Mammary epithelial cell (primary cell): ENCODE results near the gene TRAF3IP1.

Experiments
- EZH2 ChIP-seq: IDR thresholded peaks from 2 replicates; pipeline ENCODE4 v1.6.1; 2012; ENCODE audit warnings: low read length, inconsistent platforms, borderline replicate concordance
- TF ChIP-seq, protein P1 (sequence below), 2 donors: IDR thresholded peaks in 1 of 2; conservative IDR thresholded peaks in 1 of 2; 2 replicates each; pipeline ENCODE4 v1.5.1; 2011 to 2012; ENCODE audit warnings: inconsistent platforms in 2 of 2, low read length in 2 of 2, mild to moderate bottlenecking in 2 of 2, control low read depth in 1 of 2, low read depth in 1 of 2; ENCODE audit not compliant: insufficient read depth in 1 of 2; ENCODE audit errors: extremely low read depth in 1 of 2

DNA sequence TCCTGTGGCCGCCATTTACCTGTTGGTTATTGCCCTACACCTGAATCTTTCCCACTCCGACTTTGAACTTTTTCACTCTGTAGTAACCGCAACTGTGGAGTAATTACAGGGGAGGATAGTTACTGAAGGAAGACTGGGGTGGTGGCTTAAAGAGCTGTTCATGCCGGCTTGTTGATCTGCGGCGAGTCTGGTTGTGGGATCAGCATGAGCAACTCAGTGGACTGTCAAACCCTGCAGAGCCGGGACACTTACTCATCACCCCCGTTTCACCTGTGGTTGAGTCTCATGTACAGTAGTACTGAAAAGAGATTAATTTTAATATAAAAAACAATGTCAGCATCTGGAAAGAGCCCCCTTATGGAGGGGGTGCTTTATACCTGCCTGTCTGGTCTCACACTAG lies 108.5 kb downstream of the TRAF3IP1 start:
- TF ChIP-seq, protein P1, sequence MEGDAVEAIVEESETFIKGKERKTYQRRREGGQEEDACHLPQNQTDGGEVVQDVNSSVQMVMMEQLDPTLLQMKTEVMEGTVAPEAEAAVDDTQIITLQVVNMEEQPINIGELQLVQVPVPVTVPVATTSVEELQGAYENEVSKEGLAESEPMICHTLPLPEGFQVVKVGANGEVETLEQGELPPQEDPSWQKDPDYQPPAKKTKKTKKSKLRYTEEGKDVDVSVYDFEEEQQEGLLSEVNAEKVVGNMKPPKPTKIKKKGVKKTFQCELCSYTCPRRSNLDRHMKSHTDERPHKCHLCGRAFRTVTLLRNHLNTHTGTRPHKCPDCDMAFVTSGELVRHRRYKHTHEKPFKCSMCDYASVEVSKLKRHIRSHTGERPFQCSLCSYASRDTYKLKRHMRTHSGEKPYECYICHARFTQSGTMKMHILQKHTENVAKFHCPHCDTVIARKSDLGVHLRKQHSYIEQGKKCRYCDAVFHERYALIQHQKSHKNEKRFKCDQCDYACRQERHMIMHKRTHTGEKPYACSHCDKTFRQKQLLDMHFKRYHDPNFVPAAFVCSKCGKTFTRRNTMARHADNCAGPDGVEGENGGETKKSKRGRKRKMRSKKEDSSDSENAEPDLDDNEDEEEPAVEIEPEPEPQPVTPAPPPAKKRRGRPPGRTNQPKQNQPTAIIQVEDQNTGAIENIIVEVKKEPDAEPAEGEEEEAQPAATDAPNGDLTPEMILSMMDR (conservative IDR thresholded peaks at IDR 0.05 in 1 of 2, IDR thresholded peaks at IDR 0.05 in 1 of 2; ENCODE audit: extremely low read depth in 1 of 2, insufficient read depth in 1 of 2, low read depth in 1 of 2, low read length in 2 of 2): no peak
- no peak for TF ChIP-seq EZH2
